GM06990 (cell line): ENCODE results near the gene ECPAS.

Experiments used
- DNase-seq: peaks from one replicate; pipeline ENCODE4 v3.0.0-alpha.2; 2011; ENCODE audit not compliant: insufficient read length; ENCODE audit errors: extremely low read depth
- H3K27me3 ChIP-seq: replicated peaks from 2 replicates; pipeline ENCODE4 v1.6.0; 2011; ENCODE audit warnings: low read length; ENCODE audit not compliant: control insufficient read depth, insufficient read depth
- H3K36me3 ChIP-seq: 2 replicates; pipeline ENCODE4 v1.5.1; 2011; ENCODE audit warnings: low read length; ENCODE audit not compliant: control insufficient read depth, insufficient read depth
- H3K4me3 ChIP-seq: replicated peaks from 2 replicates; pipeline ENCODE4 v1.5.1; 2011; ENCODE audit warnings: low read depth, mild to moderate bottlenecking, control low read depth, low read length
- TF ChIP-seq, protein P1 (sequence below): IDR thresholded peaks from 2 replicates; pipeline ENCODE4 v1.5.1; 2011; ENCODE audit warnings: low read length, control low read depth, mild to moderate bottlenecking, inconsistent platforms; ENCODE audit not compliant: insufficient read depth, poor library complexity, severe bottlenecking

The ECPAS gene

DNA sequence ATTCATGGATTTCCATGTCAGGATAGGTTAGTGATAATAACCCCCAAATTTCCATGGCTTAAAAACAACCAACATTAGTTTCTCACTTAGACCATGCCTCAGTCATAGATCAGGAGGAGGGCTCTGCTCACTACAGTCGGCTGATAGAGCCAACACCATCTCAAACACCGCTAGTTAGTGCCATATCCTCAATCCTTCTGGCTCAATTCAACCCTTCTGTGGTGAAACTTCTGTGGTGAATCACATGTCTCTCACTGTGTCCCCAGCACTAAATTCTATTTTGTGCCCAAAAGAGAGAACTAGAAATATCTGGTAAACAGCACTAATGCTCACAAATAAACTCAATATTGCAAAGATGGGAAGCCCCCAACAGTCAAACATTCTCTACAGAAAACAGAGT, 21.1 kb downstream of the ECPAS start:
- Histone ChIP-seq H3K36me3 (no peaks in the 10 kb centered on the region), H3K4me3 (no peak overlapping the region), H3K27me3 (no peaks in the 10 kb centered on the region)
- DNase-seq = no peak
- TF ChIP-seq, protein P1, sequence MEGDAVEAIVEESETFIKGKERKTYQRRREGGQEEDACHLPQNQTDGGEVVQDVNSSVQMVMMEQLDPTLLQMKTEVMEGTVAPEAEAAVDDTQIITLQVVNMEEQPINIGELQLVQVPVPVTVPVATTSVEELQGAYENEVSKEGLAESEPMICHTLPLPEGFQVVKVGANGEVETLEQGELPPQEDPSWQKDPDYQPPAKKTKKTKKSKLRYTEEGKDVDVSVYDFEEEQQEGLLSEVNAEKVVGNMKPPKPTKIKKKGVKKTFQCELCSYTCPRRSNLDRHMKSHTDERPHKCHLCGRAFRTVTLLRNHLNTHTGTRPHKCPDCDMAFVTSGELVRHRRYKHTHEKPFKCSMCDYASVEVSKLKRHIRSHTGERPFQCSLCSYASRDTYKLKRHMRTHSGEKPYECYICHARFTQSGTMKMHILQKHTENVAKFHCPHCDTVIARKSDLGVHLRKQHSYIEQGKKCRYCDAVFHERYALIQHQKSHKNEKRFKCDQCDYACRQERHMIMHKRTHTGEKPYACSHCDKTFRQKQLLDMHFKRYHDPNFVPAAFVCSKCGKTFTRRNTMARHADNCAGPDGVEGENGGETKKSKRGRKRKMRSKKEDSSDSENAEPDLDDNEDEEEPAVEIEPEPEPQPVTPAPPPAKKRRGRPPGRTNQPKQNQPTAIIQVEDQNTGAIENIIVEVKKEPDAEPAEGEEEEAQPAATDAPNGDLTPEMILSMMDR = no peak

DNA sequence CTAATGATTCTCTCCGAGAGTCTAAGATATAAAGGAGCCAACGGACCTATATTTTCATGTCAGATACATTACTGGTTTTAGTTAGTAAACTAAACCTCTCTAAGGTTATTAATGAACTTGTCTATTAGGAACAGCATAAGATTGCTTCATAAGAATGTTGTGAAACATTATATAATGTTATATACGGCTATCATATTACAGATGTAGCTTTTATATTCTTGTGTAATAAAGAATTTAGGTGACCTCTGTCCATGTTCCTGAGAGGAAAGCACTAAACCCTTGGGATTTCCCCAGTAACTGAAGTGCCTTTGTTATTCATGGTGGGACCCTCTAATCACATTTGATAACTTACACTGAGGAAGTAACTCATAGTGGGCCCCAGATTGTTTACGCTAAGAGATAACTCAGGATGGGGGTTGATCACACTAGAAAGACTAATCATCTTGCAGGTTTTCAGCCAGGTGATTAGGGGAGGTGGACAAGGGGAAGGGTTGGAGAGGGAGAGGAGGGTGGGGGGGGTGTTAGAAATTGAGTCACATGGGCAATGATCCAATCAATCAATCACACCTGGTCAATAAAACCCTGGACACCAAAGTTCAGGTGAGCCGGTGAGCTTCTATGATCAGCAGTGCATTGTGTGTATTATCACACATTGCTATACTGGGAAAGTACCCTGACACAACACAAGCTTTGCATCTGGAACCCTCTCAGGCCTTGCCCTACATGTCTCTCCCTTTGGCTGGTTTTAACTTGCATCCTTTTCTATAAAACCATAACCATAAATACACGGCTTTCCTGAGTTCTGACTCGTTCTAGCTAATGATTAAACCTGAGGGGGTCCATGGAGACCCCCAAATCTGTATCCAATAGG, 25.8 kb downstream of the ECPAS start:
- no peaks in the 10 kb centered on the region for H3K36me3 ChIP-seq
- TF ChIP-seq, protein P1 = no peak
- no peak overlapping the region for H3K4me3 ChIP-seq
- DNase-seq = no peak
- no peaks in the 10 kb centered on the region for H3K27me3 ChIP-seq

DNA sequence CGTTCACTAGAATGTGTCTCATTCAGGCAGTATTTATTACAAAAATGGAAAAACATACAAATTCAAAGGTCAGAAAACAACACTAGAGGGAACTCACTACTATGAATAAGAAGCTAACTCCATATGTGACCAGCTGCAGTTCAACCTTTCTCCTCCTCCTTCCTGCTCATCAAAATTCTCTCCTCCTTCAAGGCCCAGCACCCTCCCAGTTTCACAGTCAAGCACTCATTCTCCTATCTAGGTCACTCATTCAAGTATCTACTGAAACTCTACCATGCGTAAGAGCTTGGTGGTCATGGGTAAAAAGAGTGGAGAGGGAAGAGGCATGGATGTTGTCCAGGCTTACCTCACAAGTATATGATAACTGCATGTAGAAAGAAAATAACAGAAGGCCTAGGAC, 27.7 kb downstream of the ECPAS start:
- Histone ChIP-seq H3K4me3 (no peak overlapping the region), H3K27me3 (no peaks in the 10 kb centered on the region), H3K36me3 (no peaks in the 10 kb centered on the region)
- TF ChIP-seq, protein P1 = no peak
- DNase-seq = no peak

DNA sequence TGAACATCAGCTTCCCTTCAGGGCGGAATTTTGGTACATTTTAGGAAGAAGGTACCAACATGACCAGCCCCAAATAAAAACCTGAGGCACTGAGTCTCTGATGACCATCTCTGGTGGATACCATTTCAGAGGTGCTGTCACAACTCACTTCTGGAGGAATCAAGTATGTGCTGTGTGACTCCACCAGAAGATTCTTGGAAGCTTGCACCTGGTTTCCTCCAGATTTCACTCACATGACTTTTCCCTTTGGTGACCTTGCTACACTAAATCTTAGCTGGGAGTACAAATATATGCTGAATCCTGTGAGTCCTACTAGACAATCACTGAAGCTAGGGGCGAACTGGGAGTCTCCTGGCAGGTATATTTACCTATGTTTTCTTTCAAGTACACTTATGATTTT, 28.5 kb downstream of the ECPAS start:
- Histone ChIP-seq H3K36me3 (no peaks in the 10 kb centered on the region; the same call in 1 of the 2 replicates), H3K27me3 (no peaks in the 10 kb centered on the region)

DNA sequence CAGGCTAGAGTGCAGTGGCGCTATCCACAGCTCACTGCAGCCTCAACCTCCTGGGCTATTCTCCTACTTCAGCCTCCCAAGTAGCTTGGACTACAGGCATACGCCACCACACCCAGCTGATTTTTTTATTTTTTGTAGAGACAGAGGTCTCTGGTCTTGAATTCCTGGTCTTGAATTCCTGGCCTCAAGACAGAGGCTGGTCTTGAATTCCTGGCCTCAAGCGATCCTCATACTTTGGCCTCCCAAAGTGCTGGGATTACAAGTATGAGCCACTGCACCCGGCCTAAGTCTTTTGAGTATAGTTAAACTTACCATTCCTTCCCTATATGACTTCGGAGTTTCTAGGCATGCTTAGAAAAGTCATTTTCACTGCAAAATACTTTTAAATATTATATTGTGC, 29.4 kb downstream of the ECPAS start:
- DNase-seq = no peak
- H3K36me3 ChIP-seq = no peaks in the 10 kb centered on the region; the same call in 1 of the 2 replicates
- no peaks in the 10 kb centered on the region for H3K27me3 ChIP-seq
- no peak overlapping the region for H3K4me3 ChIP-seq
- TF ChIP-seq, protein P1 = no peak

More for the DNA sequence above, 28.5 kb downstream of the ECPAS start:
- DNase-seq = no peak
- no peak overlapping the region for H3K4me3 ChIP-seq
- TF ChIP-seq, protein P1 = no peak
